HepG2 (cell line): ENCODE results near the gene GRIK3.

Source experiments
- BRD4 ChIP-seq: sonication (generic); formaldehyde crosslinking; IDR thresholded peaks from 2 replicates; pipeline ENCODE4 v1.4.0; 2020; ENCODE audit warnings: missing genetic modification reagents
- CBX1 ChIP-seq: IDR thresholded peaks from one replicate; pipeline ENCODE4 v1.6.1; 2016; ENCODE audit warnings: antibody characterized with exemption, low read depth
- GATA4 ChIP-seq: sonication (generic); IDR thresholded peaks from 2 replicates; pipeline ENCODE4 v1.6.1; 2016; ENCODE audit warnings: antibody characterized with exemption, low read depth, borderline replicate concordance
- PPARG ChIP-seq: conservative IDR thresholded peaks from 2 replicates; pipeline ENCODE4 v1.6.1; 2016; ENCODE audit warnings: missing biosample characterization, missing genetic modification reagents
- ZMYM2 ChIP-seq: sonication (generic); formaldehyde crosslinking; IDR thresholded peaks from 2 replicates; pipeline ENCODE4 v1.8.0; 2022; ENCODE audit warnings: mild to moderate bottlenecking, missing genetic modification reagents
- ZNF605 ChIP-seq: sonication (generic); formaldehyde crosslinking; IDR thresholded peaks from 2 replicates; pipeline ENCODE4 v1.8.0; 2022; ENCODE audit warnings: mild to moderate bottlenecking, missing genetic modification reagents
- TF ChIP-seq, protein P1 (sequence below): sonication (generic); formaldehyde crosslinking; IDR thresholded peaks from 2 replicates; pipeline ENCODE4 v1.4.0; 2020; ENCODE audit warnings: missing genetic modification reagents
- TF ChIP-seq, protein P2 (sequence below), 2 experiments: IDR thresholded peaks; 2 replicates each; pipeline ENCODE4 v1.6.1; 2011 to 2012; ENCODE audit warnings: low read length in 2 of 2, borderline replicate concordance in 1 of 2, low read depth in 1 of 2, mild to moderate bottlenecking in 1 of 2, moderate library complexity in 1 of 2
- TF ChIP-seq, protein P3 (sequence below): sonication (generic); formaldehyde crosslinking; IDR thresholded peaks from 2 replicates; pipeline ENCODE4 v1.8.1; 2022; ENCODE audit warnings: low read depth, mild to moderate bottlenecking, missing genetic modification reagents
- TF ChIP-seq, protein P4 (sequence below): sonication (generic); formaldehyde crosslinking; IDR thresholded peaks from 2 replicates; pipeline ENCODE4 v1.4.0; 2020; ENCODE audit warnings: missing genetic modification reagents
- TF ChIP-seq, protein P5 (sequence below): sonication (generic); formaldehyde crosslinking; IDR thresholded peaks from 2 replicates; pipeline ENCODE4 v1.5.0; 2020; ENCODE audit warnings: missing genetic modification reagents, mild to moderate bottlenecking, borderline replicate concordance

DNA sequence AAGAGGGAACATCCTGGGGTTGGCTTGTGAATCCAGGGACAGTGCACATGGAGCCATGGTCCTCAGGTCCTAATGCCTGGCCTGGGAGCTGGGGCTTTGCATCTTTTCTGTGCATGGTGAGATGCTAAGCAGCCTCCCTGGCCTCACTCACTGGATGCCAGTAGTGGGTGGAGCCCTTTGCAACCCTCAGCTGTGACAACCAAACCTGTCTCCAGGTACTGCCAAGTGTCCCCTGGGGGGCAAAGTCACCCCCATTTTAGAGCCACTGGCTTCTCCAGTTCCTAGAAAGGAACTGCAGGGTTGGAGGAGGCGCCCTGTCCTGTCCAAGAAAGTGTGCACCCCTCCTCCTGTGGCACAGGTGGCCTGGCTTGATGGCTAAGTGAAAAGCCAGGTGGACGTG lies 44.6 kb upstream of the GRIK3 start:
- TF ChIP-seq, protein P1, sequence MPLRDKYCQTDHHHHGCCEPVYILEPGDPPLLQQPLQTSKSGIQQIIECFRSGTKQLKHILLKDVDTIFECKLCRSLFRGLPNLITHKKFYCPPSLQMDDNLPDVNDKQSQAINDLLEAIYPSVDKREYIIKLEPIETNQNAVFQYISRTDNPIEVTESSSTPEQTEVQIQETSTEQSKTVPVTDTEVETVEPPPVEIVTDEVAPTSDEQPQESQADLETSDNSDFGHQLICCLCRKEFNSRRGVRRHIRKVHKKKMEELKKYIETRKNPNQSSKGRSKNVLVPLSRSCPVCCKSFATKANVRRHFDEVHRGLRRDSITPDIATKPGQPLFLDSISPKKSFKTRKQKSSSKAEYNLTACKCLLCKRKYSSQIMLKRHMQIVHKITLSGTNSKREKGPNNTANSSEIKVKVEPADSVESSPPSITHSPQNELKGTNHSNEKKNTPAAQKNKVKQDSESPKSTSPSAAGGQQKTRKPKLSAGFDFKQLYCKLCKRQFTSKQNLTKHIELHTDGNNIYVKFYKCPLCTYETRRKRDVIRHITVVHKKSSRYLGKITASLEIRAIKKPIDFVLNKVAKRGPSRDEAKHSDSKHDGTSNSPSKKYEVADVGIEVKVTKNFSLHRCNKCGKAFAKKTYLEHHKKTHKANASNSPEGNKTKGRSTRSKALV (CRISPR knock-in tag) = no peak
- TF ChIP-seq BRD4 (CRISPR knock-in tag) = no peak
- TF ChIP-seq, protein P2, sequence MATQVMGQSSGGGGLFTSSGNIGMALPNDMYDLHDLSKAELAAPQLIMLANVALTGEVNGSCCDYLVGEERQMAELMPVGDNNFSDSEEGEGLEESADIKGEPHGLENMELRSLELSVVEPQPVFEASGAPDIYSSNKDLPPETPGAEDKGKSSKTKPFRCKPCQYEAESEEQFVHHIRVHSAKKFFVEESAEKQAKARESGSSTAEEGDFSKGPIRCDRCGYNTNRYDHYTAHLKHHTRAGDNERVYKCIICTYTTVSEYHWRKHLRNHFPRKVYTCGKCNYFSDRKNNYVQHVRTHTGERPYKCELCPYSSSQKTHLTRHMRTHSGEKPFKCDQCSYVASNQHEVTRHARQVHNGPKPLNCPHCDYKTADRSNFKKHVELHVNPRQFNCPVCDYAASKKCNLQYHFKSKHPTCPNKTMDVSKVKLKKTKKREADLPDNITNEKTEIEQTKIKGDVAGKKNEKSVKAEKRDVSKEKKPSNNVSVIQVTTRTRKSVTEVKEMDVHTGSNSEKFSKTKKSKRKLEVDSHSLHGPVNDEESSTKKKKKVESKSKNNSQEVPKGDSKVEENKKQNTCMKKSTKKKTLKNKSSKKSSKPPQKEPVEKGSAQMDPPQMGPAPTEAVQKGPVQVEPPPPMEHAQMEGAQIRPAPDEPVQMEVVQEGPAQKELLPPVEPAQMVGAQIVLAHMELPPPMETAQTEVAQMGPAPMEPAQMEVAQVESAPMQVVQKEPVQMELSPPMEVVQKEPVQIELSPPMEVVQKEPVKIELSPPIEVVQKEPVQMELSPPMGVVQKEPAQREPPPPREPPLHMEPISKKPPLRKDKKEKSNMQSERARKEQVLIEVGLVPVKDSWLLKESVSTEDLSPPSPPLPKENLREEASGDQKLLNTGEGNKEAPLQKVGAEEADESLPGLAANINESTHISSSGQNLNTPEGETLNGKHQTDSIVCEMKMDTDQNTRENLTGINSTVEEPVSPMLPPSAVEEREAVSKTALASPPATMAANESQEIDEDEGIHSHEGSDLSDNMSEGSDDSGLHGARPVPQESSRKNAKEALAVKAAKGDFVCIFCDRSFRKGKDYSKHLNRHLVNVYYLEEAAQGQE (IDR thresholded peaks at IDR 0.05; ENCODE audit: borderline replicate concordance in 1 of 2, low read depth in 1 of 2, low read length in 2 of 2) = no peak
- no peak for TF ChIP-seq GATA4
- no peak for TF ChIP-seq ZNF605 (CRISPR knock-in tag)
- no peak for TF ChIP-seq CBX1
- no peak for TF ChIP-seq ZMYM2
- TF ChIP-seq, protein P3, sequence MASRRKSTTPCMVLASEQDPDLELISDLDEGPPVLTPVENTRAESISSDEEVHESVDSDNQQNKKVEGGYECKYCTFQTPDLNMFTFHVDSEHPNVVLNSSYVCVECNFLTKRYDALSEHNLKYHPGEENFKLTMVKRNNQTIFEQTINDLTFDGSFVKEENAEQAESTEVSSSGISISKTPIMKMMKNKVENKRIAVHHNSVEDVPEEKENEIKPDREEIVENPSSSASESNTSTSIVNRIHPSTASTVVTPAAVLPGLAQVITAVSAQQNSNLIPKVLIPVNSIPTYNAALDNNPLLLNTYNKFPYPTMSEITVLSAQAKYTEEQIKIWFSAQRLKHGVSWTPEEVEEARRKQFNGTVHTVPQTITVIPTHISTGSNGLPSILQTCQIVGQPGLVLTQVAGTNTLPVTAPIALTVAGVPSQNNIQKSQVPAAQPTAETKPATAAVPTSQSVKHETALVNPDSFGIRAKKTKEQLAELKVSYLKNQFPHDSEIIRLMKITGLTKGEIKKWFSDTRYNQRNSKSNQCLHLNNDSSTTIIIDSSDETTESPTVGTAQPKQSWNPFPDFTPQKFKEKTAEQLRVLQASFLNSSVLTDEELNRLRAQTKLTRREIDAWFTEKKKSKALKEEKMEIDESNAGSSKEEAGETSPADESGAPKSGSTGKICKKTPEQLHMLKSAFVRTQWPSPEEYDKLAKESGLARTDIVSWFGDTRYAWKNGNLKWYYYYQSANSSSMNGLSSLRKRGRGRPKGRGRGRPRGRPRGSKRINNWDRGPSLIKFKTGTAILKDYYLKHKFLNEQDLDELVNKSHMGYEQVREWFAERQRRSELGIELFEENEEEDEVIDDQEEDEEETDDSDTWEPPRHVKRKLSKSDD (CRISPR knock-in tag) = no peak
- TF ChIP-seq, protein P4, sequence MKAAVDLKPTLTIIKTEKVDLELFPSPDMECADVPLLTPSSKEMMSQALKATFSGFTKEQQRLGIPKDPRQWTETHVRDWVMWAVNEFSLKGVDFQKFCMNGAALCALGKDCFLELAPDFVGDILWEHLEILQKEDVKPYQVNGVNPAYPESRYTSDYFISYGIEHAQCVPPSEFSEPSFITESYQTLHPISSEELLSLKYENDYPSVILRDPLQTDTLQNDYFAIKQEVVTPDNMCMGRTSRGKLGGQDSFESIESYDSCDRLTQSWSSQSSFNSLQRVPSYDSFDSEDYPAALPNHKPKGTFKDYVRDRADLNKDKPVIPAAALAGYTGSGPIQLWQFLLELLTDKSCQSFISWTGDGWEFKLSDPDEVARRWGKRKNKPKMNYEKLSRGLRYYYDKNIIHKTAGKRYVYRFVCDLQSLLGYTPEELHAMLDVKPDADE (CRISPR knock-in tag) = no peak
- TF ChIP-seq, protein P5, sequence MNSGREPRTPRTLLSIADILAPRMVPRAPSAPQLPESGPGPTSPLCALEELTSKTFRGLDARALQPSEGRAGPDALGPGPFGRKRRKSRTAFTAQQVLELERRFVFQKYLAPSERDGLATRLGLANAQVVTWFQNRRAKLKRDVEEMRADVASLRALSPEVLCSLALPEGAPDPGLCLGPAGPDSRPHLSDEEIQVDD (CRISPR knock-in tag) = no peak
- TF ChIP-seq PPARG = no peak
